Stimulated activated naive CD8-positive, alpha-beta T cell treated with anti-CD3 and anti-CD28 coated beads, Interleukin-15, Interleukin-2, amounts not matched to agents 100 ng/mL and 50 ng/mL, for 24 hours (primary cell): Measurements from ENCODE around the gene NRF1.

Source experiments
- H3K27ac Mint-ChIP-seq: one replicate; pipeline ENCODE4 v1.8.0; 2021; ENCODE audit warnings: mild to moderate bottlenecking, mixed read lengths
- H3K27me3 Mint-ChIP-seq: one replicate; pipeline ENCODE4 v1.8.0; 2021; ENCODE audit warnings: mixed read lengths
- H3K36me3 Mint-ChIP-seq: one replicate; pipeline ENCODE4 v1.8.0; 2021; ENCODE audit warnings: low read depth, mixed read lengths
- H3K4me1 Mint-ChIP-seq: one replicate; pipeline ENCODE4 v1.8.0; 2021; ENCODE audit warnings: low read depth, mixed read lengths
- H3K4me3 Mint-ChIP-seq: one replicate; pipeline ENCODE4 v1.8.0; 2021; ENCODE audit warnings: mild to moderate bottlenecking, mixed read lengths
- H3K9me3 Mint-ChIP-seq: one replicate; pipeline ENCODE4 v1.8.0; 2021; ENCODE audit warnings: mixed read lengths

The NRF1 gene

GRCh38 chr7:129675521-129675920 lies 64.0 kb downstream of the NRF1 start:
- Mint-ChIP-seq H3K4me3 (no peak overlapping the region), H3K9me3 (no peaks in the 10 kb centered on the region), H3K27ac (no peak overlapping the region), H3K4me1 (no peaks in the 10 kb centered on the region), H3K27me3 (no peaks in the 10 kb centered on the region), H3K36me3 (peaks cover 47% of the 10 kb centered on the region)

DNA sequence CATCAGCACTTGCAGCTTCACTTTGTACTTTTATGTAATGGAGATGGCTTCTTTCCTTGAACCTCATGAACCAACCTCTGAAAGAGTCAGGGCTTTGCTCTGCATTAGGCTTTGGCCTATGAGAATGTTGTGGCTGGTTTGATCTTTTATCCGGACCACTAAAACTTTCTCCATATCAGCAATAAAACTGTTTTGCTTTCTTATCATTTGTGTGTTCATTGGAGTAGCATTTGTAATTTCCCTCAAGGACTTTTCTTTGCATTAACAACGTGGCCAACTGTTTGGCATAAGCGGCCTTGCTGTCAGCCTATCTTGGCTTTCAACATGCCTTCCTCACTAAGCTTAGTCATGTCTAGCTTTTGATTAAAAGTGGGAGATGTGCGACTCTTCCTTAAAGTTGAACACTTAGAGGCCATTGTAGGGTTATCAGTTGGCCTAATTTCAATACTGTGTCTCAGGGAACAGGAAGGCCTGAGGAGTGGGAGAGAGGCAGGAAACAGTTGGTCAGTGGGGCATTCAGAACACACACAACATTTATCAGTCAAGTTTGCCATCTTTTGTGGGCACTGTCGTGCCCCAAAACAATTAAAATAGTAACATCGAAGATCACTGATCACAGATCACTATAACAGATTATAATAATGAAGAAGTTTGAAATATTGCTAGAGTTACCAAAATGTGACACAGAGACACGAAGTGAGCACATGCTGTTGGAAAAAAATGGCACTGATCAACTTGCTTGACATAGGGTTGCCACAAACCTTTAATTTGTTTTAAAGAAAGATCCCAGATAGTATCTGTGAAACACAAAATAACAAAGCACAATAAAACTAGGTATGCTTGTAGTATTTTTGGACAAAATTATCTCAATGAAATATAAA lies 64.7 kb downstream of the NRF1 start:
- H3K4me3 Mint-ChIP-seq: no peak overlapping the region
- H3K4me1 Mint-ChIP-seq: no peaks in the 10 kb centered on the region
- peaks cover 54% of the 10 kb centered on the region for H3K36me3 Mint-ChIP-seq
- H3K9me3 Mint-ChIP-seq: no peaks in the 10 kb centered on the region
- no peak overlapping the region for H3K27ac Mint-ChIP-seq
- no peaks in the 10 kb centered on the region for H3K27me3 Mint-ChIP-seq

DNA sequence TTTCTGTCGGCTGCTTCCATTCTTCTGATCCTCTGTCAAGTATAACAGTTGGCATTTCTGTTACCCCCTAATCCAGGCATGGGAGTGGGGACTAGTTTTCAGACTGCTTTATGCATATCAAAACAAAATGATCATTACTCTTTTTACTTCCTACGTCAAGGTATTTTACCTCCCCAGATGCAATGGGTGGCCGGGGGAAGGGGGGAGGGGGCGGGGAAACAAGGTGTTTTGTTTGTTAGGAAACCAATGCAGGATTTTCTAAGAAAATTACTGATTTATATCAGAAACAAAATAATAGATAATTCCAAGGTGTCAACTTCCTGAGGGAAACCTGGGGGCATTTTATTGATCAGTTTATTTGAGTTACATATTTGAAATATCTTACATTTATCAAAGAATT lies 66.3 kb downstream of the NRF1 start:
- Mint-ChIP-seq H3K4me3 (no peak overlapping the region), H3K9me3 (no peaks in the 10 kb centered on the region), H3K27me3 (no peaks in the 10 kb centered on the region), H3K36me3 (peaks cover 55% of the 10 kb centered on the region), H3K27ac (no peak overlapping the region), H3K4me1 (no peaks in the 10 kb centered on the region)

DNA sequence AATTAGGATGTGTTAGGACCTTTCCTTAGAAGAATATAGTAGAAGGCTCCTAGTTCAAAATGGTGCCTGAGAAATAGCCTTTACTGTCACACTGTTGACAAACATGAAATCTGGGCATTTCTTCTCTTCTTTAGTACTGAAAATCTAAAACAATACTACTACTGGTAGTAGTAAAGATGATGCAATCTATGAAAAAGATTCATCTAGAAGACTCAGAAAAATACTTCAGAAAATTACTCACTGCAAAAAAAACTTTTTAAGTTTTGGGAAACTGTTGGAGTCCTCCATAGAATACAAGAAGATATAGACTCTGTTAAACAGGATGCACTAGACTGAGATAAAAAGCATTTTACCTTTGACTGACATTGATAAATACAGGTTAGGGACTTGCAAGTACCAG lies 67.1 kb downstream of the NRF1 start:
- H3K36me3 Mint-ChIP-seq: peaks cover 55% of the 10 kb centered on the region
- H3K9me3 Mint-ChIP-seq: no peaks in the 10 kb centered on the region
- H3K27ac Mint-ChIP-seq: no peak overlapping the region
- H3K4me1 Mint-ChIP-seq: no peaks in the 10 kb centered on the region
- no peaks in the 10 kb centered on the region for H3K27me3 Mint-ChIP-seq
- no peak overlapping the region for H3K4me3 Mint-ChIP-seq

- Mint-ChIP-seq H3K36me3 (peaks cover 44% of the 10 kb centered on the region), H3K4me1 (no peaks in the 10 kb centered on the region), H3K4me3 (no peak overlapping the region), H3K27me3 (no peaks in the 10 kb centered on the region), H3K9me3 (no peaks in the 10 kb centered on the region), H3K27ac (no peak overlapping the region)
These were observed 68.9 kb downstream of the NRF1 start for GRCh38 chr7:129680400-129680799.

DNA sequence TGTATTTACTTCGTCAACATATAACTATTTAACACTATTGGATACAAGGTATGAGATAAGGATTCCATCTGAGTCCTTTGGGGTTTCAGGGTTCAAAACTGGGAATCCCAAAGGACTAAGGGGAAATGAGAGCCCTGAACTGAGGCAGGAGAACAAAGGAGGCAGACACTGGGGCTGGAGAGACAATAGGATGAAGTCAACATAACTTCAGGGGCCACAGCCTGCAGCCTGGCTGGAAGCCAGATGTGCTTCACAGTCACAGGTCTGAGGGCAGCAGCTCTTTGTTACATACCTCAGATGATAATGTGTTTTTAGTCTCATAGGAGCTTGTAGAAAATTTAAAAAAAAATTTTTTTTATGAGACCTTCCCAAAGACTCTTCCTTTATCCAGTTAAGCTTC lies 73.3 kb downstream of the NRF1 start:
- no peaks in the 10 kb centered on the region for H3K4me1 Mint-ChIP-seq
- H3K27me3 Mint-ChIP-seq: no peaks in the 10 kb centered on the region
- H3K36me3 Mint-ChIP-seq: peaks cover 19% of the 10 kb centered on the region
- no peak overlapping the region for H3K27ac Mint-ChIP-seq
- no peaks in the 10 kb centered on the region for H3K9me3 Mint-ChIP-seq
- H3K4me3 Mint-ChIP-seq: no peak overlapping the region

DNA sequence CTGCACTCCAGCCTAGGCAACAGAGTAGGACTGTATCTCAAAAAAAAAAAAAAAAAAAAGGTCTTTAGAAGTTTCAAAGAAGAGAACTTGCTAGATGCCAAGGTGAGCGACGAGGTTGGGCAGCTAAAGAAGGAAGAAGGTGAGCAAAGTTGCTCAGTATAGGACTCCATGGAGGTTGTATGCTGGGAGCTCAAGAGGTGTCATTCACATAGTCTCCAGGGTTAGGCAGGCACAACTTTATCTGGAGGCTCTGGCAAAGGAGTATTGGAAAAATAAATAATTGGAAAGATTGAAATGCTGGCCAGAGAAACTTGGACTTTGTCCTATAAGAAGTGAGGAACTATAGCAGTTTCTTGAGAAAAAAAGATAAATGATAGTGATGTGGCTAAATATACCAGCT lies 74.5 kb downstream of the NRF1 start:
- peaks cover 12% of the 10 kb centered on the region for H3K36me3 Mint-ChIP-seq
- no peaks in the 10 kb centered on the region for H3K27me3 Mint-ChIP-seq
- H3K4me1 Mint-ChIP-seq: no peaks in the 10 kb centered on the region
- H3K27ac Mint-ChIP-seq: no peak overlapping the region
- no peak overlapping the region for H3K4me3 Mint-ChIP-seq
- no peaks in the 10 kb centered on the region for H3K9me3 Mint-ChIP-seq

GRCh38 chr7:129688503-129689222 lies 77.1 kb downstream of the NRF1 start:
- H3K27ac Mint-ChIP-seq: no peak overlapping the region
- peaks cover 27% of the 10 kb centered on the region for H3K36me3 Mint-ChIP-seq
- H3K27me3 Mint-ChIP-seq: no peaks in the 10 kb centered on the region
- H3K9me3 Mint-ChIP-seq: no peaks in the 10 kb centered on the region
- no peak overlapping the region for H3K4me3 Mint-ChIP-seq
- H3K4me1 Mint-ChIP-seq: no peaks in the 10 kb centered on the region

DNA sequence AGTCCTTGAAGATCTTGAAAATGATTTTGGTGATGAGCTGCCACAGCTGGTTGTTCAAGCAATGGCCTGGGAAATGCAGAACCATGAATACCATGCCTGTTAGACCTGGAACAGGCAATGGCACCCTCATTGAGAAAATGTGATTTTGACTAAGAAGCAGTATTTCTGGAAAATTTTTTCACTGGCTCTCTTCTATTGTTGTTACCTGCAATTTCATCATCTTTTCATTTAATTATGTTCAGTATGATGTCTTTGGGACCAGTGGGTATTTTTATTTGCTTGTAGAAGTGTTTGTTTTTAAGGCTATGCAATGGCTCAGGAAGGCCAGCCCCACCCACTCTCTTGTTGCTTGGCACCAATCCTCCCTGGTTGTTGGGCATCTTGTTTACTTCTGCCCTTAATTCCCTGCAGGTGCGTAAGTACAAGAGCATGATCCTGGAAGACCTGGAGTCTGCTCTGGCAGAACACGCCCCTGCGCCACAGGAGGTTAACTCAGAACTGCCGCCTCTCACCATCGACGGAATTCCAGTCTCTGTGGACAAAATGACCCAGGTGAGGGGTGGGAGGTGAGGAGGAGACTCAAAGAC lies 78.6 kb downstream of the NRF1 start:
- Mint-ChIP-seq H3K4me3 (no peak overlapping the region), H3K4me1 (no peaks in the 10 kb centered on the region), H3K9me3 (no peaks in the 10 kb centered on the region), H3K36me3 (peaks cover 34% of the 10 kb centered on the region), H3K27me3 (no peaks in the 10 kb centered on the region), H3K27ac (no peak overlapping the region)

GRCh38 chr7:129690701-129691100 lies 79.2 kb downstream of the NRF1 start:
- no peak overlapping the region for H3K27ac Mint-ChIP-seq
- no peaks in the 10 kb centered on the region for H3K27me3 Mint-ChIP-seq
- no peaks in the 10 kb centered on the region for H3K4me1 Mint-ChIP-seq
- H3K4me3 Mint-ChIP-seq: no peak overlapping the region
- H3K36me3 Mint-ChIP-seq: peaks cover 34% of the 10 kb centered on the region
- H3K9me3 Mint-ChIP-seq: no peaks in the 10 kb centered on the region

DNA sequence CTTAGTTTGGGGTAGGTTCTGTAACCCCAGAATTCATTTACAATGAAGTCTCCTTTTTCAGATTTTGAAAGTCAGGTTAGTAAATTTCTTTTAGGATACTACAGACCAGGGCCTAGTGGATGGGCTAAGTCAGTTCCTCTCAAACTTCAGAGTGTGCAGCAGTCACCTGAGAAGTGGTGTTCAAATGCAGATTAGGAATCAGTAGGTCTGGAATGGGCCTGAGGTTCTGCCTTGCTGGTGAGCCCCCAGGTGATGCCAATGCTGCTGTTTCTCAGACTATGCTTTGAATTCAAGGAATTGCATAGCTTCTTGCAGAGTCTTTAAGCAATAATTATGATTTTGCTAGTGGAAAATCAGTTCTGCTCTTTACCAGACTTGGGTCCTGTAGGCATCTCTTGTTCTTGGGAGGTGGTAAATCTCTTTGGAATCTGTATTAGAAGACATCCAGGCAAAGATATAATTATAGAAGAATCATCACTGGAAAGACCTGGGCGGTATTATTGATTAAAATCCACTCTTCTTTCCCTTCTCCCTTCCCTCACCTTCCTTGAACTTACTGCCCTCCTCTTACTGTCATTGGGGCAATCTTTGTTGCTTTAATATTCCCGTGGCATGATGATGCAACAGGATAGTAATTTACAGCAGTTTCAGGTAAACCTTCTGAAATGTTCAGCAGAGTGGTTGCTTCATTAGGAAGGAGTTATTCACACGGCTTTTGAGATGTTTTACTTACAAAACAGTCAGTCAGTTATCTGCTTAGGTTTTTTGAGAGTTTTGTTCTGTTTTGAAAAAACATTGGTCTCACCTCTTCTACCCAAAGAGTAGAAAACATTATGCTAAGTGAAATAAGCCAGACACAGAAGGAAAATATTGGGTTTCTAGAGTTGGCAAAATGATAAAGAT lies 87.2 kb downstream of the NRF1 start:
- no peak overlapping the region for H3K4me3 Mint-ChIP-seq

DNA sequence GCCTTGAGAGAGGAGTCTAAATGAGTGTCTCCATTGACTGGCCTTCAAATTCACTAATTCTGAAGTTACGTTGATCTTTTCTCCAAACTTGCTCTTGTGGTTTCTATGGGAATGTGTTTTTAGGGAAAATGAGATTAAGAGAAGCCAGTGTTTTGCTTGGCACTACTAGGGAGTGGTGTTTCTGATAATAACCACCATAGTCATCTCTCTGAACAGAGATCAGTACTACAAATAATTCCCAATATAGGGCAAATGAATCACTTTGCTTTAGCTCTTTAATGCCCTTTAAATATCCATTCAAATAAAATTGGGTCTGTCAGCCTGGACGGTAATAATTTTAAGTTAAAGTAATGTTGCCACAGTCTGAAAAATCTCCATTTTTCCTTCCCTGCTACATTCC lies 90.8 kb downstream of the NRF1 start:
- Mint-ChIP-seq H3K4me3 (no peak overlapping the region), H3K36me3 (peaks cover 33% of the 10 kb centered on the region), H3K27me3 (no peaks in the 10 kb centered on the region), H3K4me1 (peaks cover 4% of the 10 kb centered on the region), H3K9me3 (no peaks in the 10 kb centered on the region), H3K27ac (peak overlapping the region; percentile 72)

More for the DNA sequence above, 87.2 kb downstream of the NRF1 start:
- Mint-ChIP-seq H3K27me3 (no peaks in the 10 kb centered on the region), H3K9me3 (no peaks in the 10 kb centered on the region), H3K36me3 (peaks cover 27% of the 10 kb centered on the region), H3K27ac (peak overlapping the region; percentile 61), H3K4me1 (peaks cover 4% of the 10 kb centered on the region)

DNA sequence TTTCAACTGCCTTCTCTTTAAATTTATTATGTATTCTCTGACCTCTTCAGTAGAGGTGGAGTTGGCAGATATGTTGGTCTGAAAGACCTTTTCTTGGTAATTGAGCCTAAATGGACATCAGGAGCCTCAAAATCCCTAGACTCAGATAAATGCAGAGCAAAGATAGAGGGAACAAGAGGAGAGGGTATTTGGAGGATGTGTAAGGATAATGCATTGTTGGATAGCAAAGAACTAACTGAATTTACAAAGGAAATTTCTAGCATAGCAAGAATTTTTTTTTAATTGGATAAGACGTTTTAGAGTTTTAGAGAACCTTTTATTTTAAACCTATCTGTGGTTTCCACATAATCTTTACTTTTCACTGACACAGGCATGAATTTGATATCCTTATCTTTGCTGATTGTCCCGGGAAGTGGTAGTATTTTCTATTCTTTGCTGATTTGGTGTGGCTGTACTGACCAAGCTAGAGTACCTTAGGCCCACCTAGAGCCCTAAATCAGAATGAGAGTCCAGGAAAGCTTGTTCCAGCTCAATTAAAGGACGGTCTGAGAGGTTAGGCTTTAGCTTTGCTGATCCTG lies 91.3 kb downstream of the NRF1 start:
- Mint-ChIP-seq H3K4me1 (peaks cover 9% of the 10 kb centered on the region), H3K27ac (no peak overlapping the region), H3K36me3 (peaks cover 32% of the 10 kb centered on the region), H3K9me3 (no peaks in the 10 kb centered on the region), H3K4me3 (no peak overlapping the region), H3K27me3 (no peaks in the 10 kb centered on the region)

- Mint-ChIP-seq H3K27ac (no peak overlapping the region), H3K9me3 (no peaks in the 10 kb centered on the region), H3K4me3 (no peak overlapping the region), H3K36me3 (peaks cover 29% of the 10 kb centered on the region), H3K27me3 (no peaks in the 10 kb centered on the region), H3K4me1 (peaks cover 12% of the 10 kb centered on the region)
These were observed 92.2 kb downstream of the NRF1 start for GRCh38 chr7:129703751-129704150.
